ENCODE data around the gene GUCY1A1.
"Not testable (repeated sequence)": the region's sequence is repeated elsewhere in the genome, so short reads cannot be mapped to it uniquely, and the experiment has no call there.

GUCY1A1 gene

GRCh38 chr4:155638195-155638965, 28.3 kb upstream of the GUCY1A1 start:
- no peak for FAIRE-seq
- no peak for DNase-seq (ENCODE audit: insufficient read length)
- no peak for TF ChIP-seq POLR2AphosphoS5 (IDR thresholded peaks at IDR 0.05; ENCODE audit: low read depth, low read length)
- TF ChIP-seq POLR2A (IDR thresholded peaks at IDR 0.05; ENCODE audit: low read depth, low read length): no peak
- no peak for TF ChIP-seq TAF1 (IDR thresholded peaks at IDR 0.05; ENCODE audit: borderline replicate concordance, low read depth, low read length)

DNA sequence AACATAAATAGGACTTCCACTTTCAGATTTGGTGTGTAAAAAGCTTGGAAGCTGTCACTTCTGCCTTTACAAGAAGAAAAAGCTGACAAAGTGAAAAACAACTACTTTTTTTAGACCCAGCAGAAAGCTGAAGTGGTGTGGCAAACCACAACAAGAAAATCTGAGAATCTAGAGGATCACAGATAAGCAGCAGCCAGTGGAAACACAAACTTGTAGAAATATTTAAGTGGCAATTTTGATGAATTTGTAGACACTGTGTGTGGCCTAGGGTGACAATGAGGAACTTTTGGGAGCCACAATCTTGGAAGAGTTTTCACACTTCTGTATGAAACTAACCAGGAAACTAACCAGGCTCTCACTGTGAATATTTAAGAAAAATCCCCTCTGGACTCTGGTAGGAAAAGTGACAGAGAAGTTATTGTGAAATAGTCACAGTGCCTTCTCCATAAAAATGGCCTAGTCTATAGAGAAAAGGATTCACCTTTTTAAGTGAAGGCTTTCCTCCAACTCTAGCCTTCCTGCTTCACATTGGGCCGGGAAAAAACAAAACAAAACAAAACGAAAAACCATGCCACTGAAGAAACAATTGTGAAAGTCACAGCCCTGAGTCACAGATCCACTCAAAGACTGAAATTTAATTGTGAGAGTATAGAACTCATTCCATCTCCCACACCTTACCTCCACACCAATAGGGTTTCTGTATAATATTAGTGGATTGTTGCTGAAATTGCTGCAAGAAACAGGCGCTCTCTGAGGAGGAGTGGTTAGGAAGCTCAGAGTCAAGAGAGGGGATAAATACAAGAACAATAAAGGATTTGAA, 26.7 kb upstream of the GUCY1A1 start:
- FAIRE-seq: no peak
- no peak for TF ChIP-seq POLR2AphosphoS5 (IDR thresholded peaks at IDR 0.05; ENCODE audit: low read depth, low read length)
- TF ChIP-seq TAF1 (IDR thresholded peaks at IDR 0.05; ENCODE audit: borderline replicate concordance, low read depth, low read length): no peak
- no peak for TF ChIP-seq POLR2A (IDR thresholded peaks at IDR 0.05; ENCODE audit: low read depth, low read length)
- DNase-seq (ENCODE audit: insufficient read length): no peak

DNA sequence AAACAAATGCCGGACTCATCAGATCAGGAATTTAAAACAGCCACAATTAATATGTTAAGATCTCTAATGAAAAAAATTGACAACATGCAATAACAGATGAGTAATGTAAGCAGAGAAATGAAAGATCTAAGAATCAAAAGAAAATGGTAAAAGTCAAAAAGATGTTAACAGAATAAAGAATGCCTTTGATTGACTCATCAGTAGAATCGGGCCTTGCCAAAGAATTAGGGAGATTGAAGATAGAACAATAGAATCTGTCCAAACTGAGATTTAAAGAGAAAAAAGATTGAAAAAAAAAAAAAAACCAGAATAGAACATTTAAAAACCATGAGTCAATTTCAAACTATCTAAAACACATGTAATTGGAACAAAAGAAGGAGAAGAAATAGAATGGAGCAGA, 25.9 kb upstream of the GUCY1A1 start:
- FAIRE-seq: no peak
- no peak for DNase-seq (ENCODE audit: insufficient read length)
- TF ChIP-seq TAF1 (IDR thresholded peaks at IDR 0.05; ENCODE audit: borderline replicate concordance, low read depth, low read length) (no peak), POLR2AphosphoS5 (IDR thresholded peaks at IDR 0.05; ENCODE audit: low read depth, low read length) (no peak), POLR2A (IDR thresholded peaks at IDR 0.05; ENCODE audit: low read depth, low read length) (no peak)

GRCh38 chr4:155643087-155643486, 23.6 kb upstream of the GUCY1A1 start:
- no peak for FAIRE-seq
- no peak for DNase-seq (ENCODE audit: insufficient read length)
- TF ChIP-seq POLR2AphosphoS5 (IDR thresholded peaks at IDR 0.05; ENCODE audit: low read depth, low read length): no peak
- TF ChIP-seq TAF1 (IDR thresholded peaks at IDR 0.05; ENCODE audit: borderline replicate concordance, low read depth, low read length): no peak
- TF ChIP-seq POLR2A (IDR thresholded peaks at IDR 0.05; ENCODE audit: low read depth, low read length): no peak

DNA sequence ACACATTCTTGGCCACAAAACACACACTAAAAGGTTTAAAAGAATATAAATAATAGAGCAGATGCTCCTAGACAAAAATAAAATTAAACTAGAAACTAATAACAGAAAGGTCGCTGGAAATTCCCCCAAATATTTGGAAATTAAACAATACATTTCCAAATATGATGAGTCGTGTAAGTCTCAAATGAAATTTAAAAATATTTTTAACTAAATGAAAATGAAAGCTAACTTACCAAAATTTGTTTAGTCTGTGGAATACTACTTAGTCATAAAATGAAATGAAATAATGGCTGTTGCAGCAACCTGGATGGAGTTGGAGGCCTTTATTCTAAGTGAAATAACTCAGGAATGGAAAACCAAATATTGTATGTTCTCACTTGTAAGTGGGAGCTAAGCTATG, 20.6 kb upstream of the GUCY1A1 start:
- no peak for FAIRE-seq
- no peak for TF ChIP-seq POLR2AphosphoS5 (IDR thresholded peaks at IDR 0.05; ENCODE audit: low read depth, low read length)
- TF ChIP-seq TAF1 (IDR thresholded peaks at IDR 0.05; ENCODE audit: borderline replicate concordance, low read depth, low read length): no peak
- no peak for TF ChIP-seq POLR2A (IDR thresholded peaks at IDR 0.05; ENCODE audit: low read depth, low read length)
- DNase-seq (ENCODE audit: insufficient read length): no peak

- DNase-seq (ENCODE audit: insufficient read length); FAIRE-seq: not testable (repeated sequence)
Observed at GRCh38 chr4:155650785-155651184, 15.9 kb upstream of the GUCY1A1 start.

GRCh38 chr4:155653052-155653451, 13.6 kb upstream of the GUCY1A1 start:
- FAIRE-seq: no peak
- DNase-seq (ENCODE audit: insufficient read length): no peak
- TF ChIP-seq POLR2AphosphoS5 (IDR thresholded peaks at IDR 0.05; ENCODE audit: low read depth, low read length) (no peak), POLR2A (IDR thresholded peaks at IDR 0.05; ENCODE audit: low read depth, low read length) (no peak), TAF1 (IDR thresholded peaks at IDR 0.05; ENCODE audit: borderline replicate concordance, low read depth, low read length) (no peak)

- DNase-seq (ENCODE audit: insufficient read length): no peak
- TF ChIP-seq POLR2A (IDR thresholded peaks at IDR 0.05; ENCODE audit: low read depth, low read length) (no peak), POLR2AphosphoS5 (IDR thresholded peaks at IDR 0.05; ENCODE audit: low read depth, low read length) (no peak), TAF1 (IDR thresholded peaks at IDR 0.05; ENCODE audit: borderline replicate concordance, low read depth, low read length) (no peak)
- FAIRE-seq: no peak
Observed at GRCh38 chr4:155656025-155656424, 10.6 kb upstream of the GUCY1A1 start.

- TF ChIP-seq POLR2A (IDR thresholded peaks at IDR 0.05; ENCODE audit: low read depth, low read length) (no peak), POLR2AphosphoS5 (IDR thresholded peaks at IDR 0.05; ENCODE audit: low read depth, low read length) (no peak), TAF1 (IDR thresholded peaks at IDR 0.05; ENCODE audit: borderline replicate concordance, low read depth, low read length) (no peak)
- DNase-seq (ENCODE audit: insufficient read length): no peak
- no peak for FAIRE-seq
Observed at GRCh38 chr4:155657169-155657568, 9.5 kb upstream of the GUCY1A1 start.

DNA sequence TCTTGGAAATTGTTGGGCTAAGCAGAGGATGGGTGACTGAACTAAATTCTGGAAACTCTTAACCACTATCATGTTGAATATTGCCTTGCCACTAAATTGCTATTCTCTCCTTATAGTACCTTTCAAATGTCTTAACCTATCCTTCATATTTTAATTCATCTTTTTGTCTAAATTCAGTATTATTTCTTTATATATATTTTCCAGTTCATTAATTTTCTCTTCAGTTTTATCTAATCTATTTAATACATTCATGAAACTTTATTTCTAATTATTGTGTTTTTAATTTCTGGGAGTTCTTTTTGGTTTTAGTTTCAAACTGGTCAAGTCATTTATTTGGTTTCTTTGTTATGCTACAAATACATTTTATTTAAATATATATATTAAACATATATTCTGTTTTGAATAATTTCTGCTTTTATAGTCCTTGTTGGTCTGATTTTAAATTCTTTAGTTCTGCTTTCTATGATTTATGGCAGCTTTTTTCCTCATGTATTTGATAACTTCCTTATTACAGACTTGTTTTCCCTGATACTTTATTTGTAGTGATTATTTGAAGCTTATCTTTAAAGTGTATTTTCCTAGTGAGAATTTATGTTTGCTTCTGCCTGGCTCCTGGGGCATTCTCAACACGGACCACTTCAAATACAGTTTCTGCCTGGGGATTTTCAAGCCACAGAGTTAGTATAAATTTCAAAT, 8.5 kb upstream of the GUCY1A1 start:
- DNase-seq (ENCODE audit: insufficient read length): no peak
- FAIRE-seq: no peak
- TF ChIP-seq TAF1 (IDR thresholded peaks at IDR 0.05; ENCODE audit: borderline replicate concordance, low read depth, low read length): no peak
- no peak for TF ChIP-seq POLR2A (IDR thresholded peaks at IDR 0.05; ENCODE audit: low read depth, low read length)
- TF ChIP-seq POLR2AphosphoS5 (IDR thresholded peaks at IDR 0.05; ENCODE audit: low read depth, low read length): no peak

- TF ChIP-seq POLR2AphosphoS5 (IDR thresholded peaks at IDR 0.05; ENCODE audit: low read depth, low read length) (no peak), POLR2A (IDR thresholded peaks at IDR 0.05; ENCODE audit: low read depth, low read length) (no peak), TAF1 (IDR thresholded peaks at IDR 0.05; ENCODE audit: borderline replicate concordance, low read depth, low read length) (no peak)
- DNase-seq (ENCODE audit: insufficient read length) (no peak), FAIRE-seq (no peak)
Observed at GRCh38 chr4:155658681-155659064, 8.0 kb upstream of the GUCY1A1 start.

Measured in GM12892 (cell line).